Measurements from ENCODE around the gene DCTN1. TPM values are rescaled to one million over a fixed set of nuclear protein-coding genes. Genes with fewer than 3 reads are reported as not detected.
A peak's percentile ranks its signal among the peaks of the same experiment; 100 is the strongest.

Gene DCTN1
- total RNA-seq, 2 donors from 2014 or later: 93.9 to 294 TPM

- 73% methylated on average over 2 of the region's 2 CpGs for WGBS
- TF ChIP-seq CTCF (IDR thresholded peaks at IDR 0.05) (no peak), POLR2AphosphoS5 (IDR thresholded peaks at IDR 0.05) (no peak), POLR2A (IDR thresholded peaks at IDR 0.05) (no peak)
- H3K27ac ChIP-seq: no peak overlapping the region
- H3K4me3 ChIP-seq: no peak overlapping the region
- intact Hi-C loops (cut with DNase I): no loop called here
- no peaks in the 10 kb centered on the region for H3K9me3 ChIP-seq
- peaks cover 0 to 7% of the 10 kb centered on the region in 2 donors for H3K36me3 ChIP-seq
- no peak for DNase-seq (ENCODE audit: low spot score)
- no peaks in the 10 kb centered on the region for H3K27me3 ChIP-seq (replicated peaks; ENCODE audit: insufficient read depth)
- H3K4me1 ChIP-seq (replicated peaks): peaks cover 9% of the 10 kb centered on the region
Measured at GRCh38 chr2:74375838-74376237, 4.3 kb downstream of the DCTN1 start.

- Histone ChIP-seq H3K27me3 (replicated peaks; ENCODE audit: insufficient read depth) (no peaks in the 10 kb centered on the region), H3K4me1 (replicated peaks) (peaks cover 3% of the 10 kb centered on the region), H3K9me3 (no peaks in the 10 kb centered on the region), H3K36me3 (peaks cover 4 to 19% of the 10 kb centered on the region in 2 donors), H3K4me3 (peak overlapping the region; percentile 7 to 29), H3K27ac (no peak overlapping the region)
- TF ChIP-seq POLR2AphosphoS5 (IDR thresholded peaks at IDR 0.05) (peak; percentile 73), CTCF (IDR thresholded peaks at IDR 0.05) (no peak), POLR2A (IDR thresholded peaks at IDR 0.05) (peak; percentile 53)
- WGBS: 29% methylated on average over 19 of the region's 19 CpGs
- peak; percentile 77 for DNase-seq (ENCODE audit: low spot score)
- intact Hi-C loops (cut with DNase I): no loop called here
Measured at GRCh38 chr2:74374509-74375205, 5.5 kb downstream of the DCTN1 start.

GRCh38 chr2:74373985-74374384 lies 6.1 kb downstream of the DCTN1 start:
- TF ChIP-seq POLR2AphosphoS5 (IDR thresholded peaks at IDR 0.05): no peak
- no peak for TF ChIP-seq POLR2A (IDR thresholded peaks at IDR 0.05)
- TF ChIP-seq CTCF (IDR thresholded peaks at IDR 0.05): no peak
- Histone ChIP-seq H3K36me3 (peaks cover 8 to 26% of the 10 kb centered on the region in 2 donors), H3K27me3 (replicated peaks; ENCODE audit: insufficient read depth) (no peaks in the 10 kb centered on the region), H3K4me3 (peak overlapping the region in 1 of 2 donors; percentile 29), H3K27ac (no peak overlapping the region), H3K4me1 (replicated peaks) (no peaks in the 10 kb centered on the region), H3K9me3 (no peaks in the 10 kb centered on the region)
- no peak for DNase-seq (ENCODE audit: low spot score)
- intact Hi-C loops (cut with DNase I): no loop called here
- WGBS: 51% methylated on average over 8 of the region's 8 CpGs

GRCh38 chr2:74373221-74373676 lies 6.9 kb downstream of the DCTN1 start:
- 78% methylated on average over 5 of the region's 5 CpGs for WGBS
- Histone ChIP-seq H3K27me3 (replicated peaks; ENCODE audit: insufficient read depth) (no peaks in the 10 kb centered on the region), H3K36me3 (peaks cover 16 to 33% of the 10 kb centered on the region in 2 donors), H3K4me1 (replicated peaks) (no peaks in the 10 kb centered on the region), H3K9me3 (no peaks in the 10 kb centered on the region), H3K27ac (no peak overlapping the region), H3K4me3 (no peak overlapping the region)
- DNase-seq (ENCODE audit: low spot score): no peak
- intact Hi-C loops (cut with DNase I): no loop called here
- TF ChIP-seq POLR2A (IDR thresholded peaks at IDR 0.05) (no peak), CTCF (IDR thresholded peaks at IDR 0.05) (no peak), POLR2AphosphoS5 (IDR thresholded peaks at IDR 0.05) (no peak)

GRCh38 chr2:74372674-74373073 lies 7.4 kb downstream of the DCTN1 start:
- H3K36me3 ChIP-seq: peaks cover 20 to 39% of the 10 kb centered on the region in 2 donors
- H3K27ac ChIP-seq: no peak overlapping the region
- no peak for DNase-seq (ENCODE audit: low spot score)
- H3K4me1 ChIP-seq (replicated peaks): no peaks in the 10 kb centered on the region
- no peaks in the 10 kb centered on the region for H3K27me3 ChIP-seq (replicated peaks; ENCODE audit: insufficient read depth)
- no peaks in the 10 kb centered on the region for H3K9me3 ChIP-seq
- intact Hi-C loops (cut with DNase I): no loop called here
- no peak overlapping the region for H3K4me3 ChIP-seq
- WGBS: 87% methylated on average over 6 of the region's 6 CpGs
- TF ChIP-seq POLR2AphosphoS5 (IDR thresholded peaks at IDR 0.05): no peak
- no peak for TF ChIP-seq CTCF (IDR thresholded peaks at IDR 0.05)
- no peak for TF ChIP-seq POLR2A (IDR thresholded peaks at IDR 0.05)
